Left lung (tissue), 10 donors: ENCODE measurements around the gene DPP9. TPM values are rescaled to one million over a fixed set of nuclear protein-coding genes. Genes with fewer than 3 reads are reported as not detected.
A peak's percentile ranks its signal among the peaks of the same experiment; 100 is the strongest.
"Not testable (repeated sequence)": the region's sequence is repeated elsewhere in the genome, so short reads cannot be mapped to it uniquely, and the experiment has no call there.

Experiments
- ATAC-seq: fragments of 200-7000 bp; cut with Tn5 transposase; one replicate; pipeline ENCODE4 v1.9.1; 2020; ENCODE audit warnings: moderate library complexity
- DNase-seq, 4 donors: peaks; one replicate each; pipeline ENCODE4 v3.0.0-alpha.2; 2013 to 2020
- H3K27ac ChIP-seq, 2 donors: fragments of 200-600 bp; sonication (generic) in 1 of 2; one replicate each; pipeline versions ENCODE4 v1.5.0 to v1.8.0; 2020 to 2021
- H3K27me3 ChIP-seq, 2 donors: fragments of 200-600 bp; sonication (generic) in 1 of 2; one replicate each; pipeline versions ENCODE4 v1.5.0 to v1.8.0; 2020 to 2021
- H3K36me3 ChIP-seq, 2 donors: fragments of 200-600 bp; sonication (generic) in 1 of 2; one replicate each; pipeline versions ENCODE4 v1.5.0 to v1.8.0; 2020 to 2021
- H3K4me1 ChIP-seq, 2 donors: fragments of 200-600 bp; one replicate each; pipeline ENCODE4 v1.8.0; 2021
- H3K4me3 ChIP-seq, 2 donors: fragments of 200-600 bp; sonication (generic) in 1 of 2; one replicate each; pipeline versions ENCODE4 v1.5.0 to v1.8.0; 2020 to 2021; ENCODE audit warnings: mild to moderate bottlenecking in 1 of 2
- H3K9me3 ChIP-seq, 2 donors: fragments of 200-600 bp; sonication (generic) in 1 of 2; one replicate each; pipeline versions ENCODE4 v1.5.0 to v1.8.0; 2020 to 2021
- intact Hi-C, 2 donors: fragments of 100-400 bp; cut with DNase I; formaldehyde crosslinking; loops; one replicate each; pipeline versions ENCODE4 v1.11.2 to v1.14.2; 2022
- polyA plus RNA-seq, 6 donors: library from polyadenylated mRNA; unstranded; fragments of 120-200 nt; gene quantifications; one replicate each; pipeline ENCODE4 v1.2.1, GENCODE V29; 2013; ENCODE audit not compliant: insufficient read length in 6 of 6
- total RNA-seq, 2 donors: library from RNA; stranded (reverse); fragmentation: NEBNext Ultra II Directional; extraction: Animal tissue kit (Norgen Biotek cat#: 25700); gene quantifications; one replicate each; pipeline ENCODE4 v1.2.1, GENCODE V29; 2021
- TF ChIP-seq, protein P1 (sequence below), 2 donors: fragments of 200-600 bp; sonication (generic) in 1 of 2; IDR thresholded peaks; one replicate each; pipeline versions ENCODE4 v1.5.0 to v1.8.0; 2021; ENCODE audit warnings: antibody characterized with exemption in 2 of 2
- donor health status: DM: no; HTN: yes; CAD: no.
- donor health status: DM: no; HTN: no; CAD: no.

DPP9 gene
- total and polyA plus RNA-seq, 8 donors: 25.2 to 95.5 (median 31.3) TPM

- no peaks in the 10 kb centered on the region for H3K9me3 ChIP-seq
- no peak overlapping the region for H3K4me3 ChIP-seq
- ATAC-seq: no peak
- H3K36me3 ChIP-seq: peaks cover 0 to 97% of the 10 kb centered on the region in 2 donors
- no peaks in the 10 kb centered on the region for H3K27me3 ChIP-seq
- H3K27ac ChIP-seq: no peak overlapping the region
- H3K4me1 ChIP-seq: no peaks in the 10 kb centered on the region
- TF ChIP-seq, protein P1, sequence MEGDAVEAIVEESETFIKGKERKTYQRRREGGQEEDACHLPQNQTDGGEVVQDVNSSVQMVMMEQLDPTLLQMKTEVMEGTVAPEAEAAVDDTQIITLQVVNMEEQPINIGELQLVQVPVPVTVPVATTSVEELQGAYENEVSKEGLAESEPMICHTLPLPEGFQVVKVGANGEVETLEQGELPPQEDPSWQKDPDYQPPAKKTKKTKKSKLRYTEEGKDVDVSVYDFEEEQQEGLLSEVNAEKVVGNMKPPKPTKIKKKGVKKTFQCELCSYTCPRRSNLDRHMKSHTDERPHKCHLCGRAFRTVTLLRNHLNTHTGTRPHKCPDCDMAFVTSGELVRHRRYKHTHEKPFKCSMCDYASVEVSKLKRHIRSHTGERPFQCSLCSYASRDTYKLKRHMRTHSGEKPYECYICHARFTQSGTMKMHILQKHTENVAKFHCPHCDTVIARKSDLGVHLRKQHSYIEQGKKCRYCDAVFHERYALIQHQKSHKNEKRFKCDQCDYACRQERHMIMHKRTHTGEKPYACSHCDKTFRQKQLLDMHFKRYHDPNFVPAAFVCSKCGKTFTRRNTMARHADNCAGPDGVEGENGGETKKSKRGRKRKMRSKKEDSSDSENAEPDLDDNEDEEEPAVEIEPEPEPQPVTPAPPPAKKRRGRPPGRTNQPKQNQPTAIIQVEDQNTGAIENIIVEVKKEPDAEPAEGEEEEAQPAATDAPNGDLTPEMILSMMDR (IDR thresholded peaks at IDR 0.05): no peak
- no peak for DNase-seq
- intact Hi-C loops: no loop called here
Measured at GRCh38 chr19:4682417-4683200, 41.0 kb downstream of the DPP9 start.

- peaks cover 0 to 97% of the 10 kb centered on the region in 2 donors for H3K36me3 ChIP-seq
- DNase-seq, H3K9me3 ChIP-seq, ATAC-seq, intact Hi-C loops, H3K4me3 ChIP-seq, H3K27ac ChIP-seq, H3K4me1 ChIP-seq, H3K27me3 ChIP-seq: not testable (repeated sequence)
Measured at GRCh38 chr19:4680021-4680420, 43.6 kb downstream of the DPP9 start.

- H3K36me3 ChIP-seq: peaks cover 0 to 93% of the 10 kb centered on the region in 2 donors
- H3K4me1 ChIP-seq: no peaks in the 10 kb centered on the region
- H3K4me3 ChIP-seq: no peak overlapping the region
- H3K27me3 ChIP-seq: no peaks in the 10 kb centered on the region
- no peak overlapping the region for H3K27ac ChIP-seq
- intact Hi-C loops: no loop called here
- TF ChIP-seq, protein P1 (IDR thresholded peaks at IDR 0.05): no peak
- DNase-seq (no peak), ATAC-seq (no peak)
- H3K9me3 ChIP-seq: no peaks in the 10 kb centered on the region
Measured at GRCh38 chr19:4678881-4679790, 44.5 kb downstream of the DPP9 start.

DNA sequence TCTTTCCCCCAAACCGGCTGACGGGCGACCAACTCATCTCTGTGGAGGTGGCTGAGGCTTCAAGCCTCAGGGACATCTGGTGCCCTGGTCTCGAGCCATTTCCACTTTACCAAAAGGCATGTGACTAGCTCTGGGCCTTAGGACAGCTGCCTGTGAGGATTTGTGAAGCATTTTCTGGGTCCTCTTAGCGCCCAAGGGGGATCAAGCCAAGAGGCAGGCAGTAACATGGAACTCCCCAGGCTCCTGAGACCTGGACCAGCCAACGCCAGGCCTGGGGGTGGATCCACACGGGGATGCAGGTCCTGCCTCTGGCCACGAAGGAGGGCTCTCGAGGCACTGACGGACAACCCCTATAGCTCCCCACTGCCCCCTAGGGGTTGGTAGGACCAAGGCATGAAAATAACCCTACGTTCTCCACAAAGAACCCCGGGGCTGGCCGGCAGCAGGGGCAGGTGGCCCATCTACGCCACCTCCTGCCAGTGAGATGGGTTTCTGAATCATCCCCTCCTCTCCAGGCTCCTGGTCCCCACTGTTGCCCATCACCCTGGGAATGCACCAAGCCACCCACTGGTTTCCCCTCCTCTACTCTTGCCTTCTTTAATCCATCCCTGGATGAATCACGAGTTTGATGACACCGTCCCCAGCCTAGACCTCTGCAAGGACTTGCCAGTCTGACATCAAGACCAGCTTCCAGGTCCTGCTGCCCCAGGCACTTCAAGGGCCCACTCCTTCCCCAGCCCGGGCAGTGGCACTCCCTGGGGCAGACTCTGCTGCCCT, 46.5 kb downstream of the DPP9 start:
- no peaks in the 10 kb centered on the region for H3K27me3 ChIP-seq
- H3K9me3 ChIP-seq: no peaks in the 10 kb centered on the region
- DNase-seq (no peak), ATAC-seq (peak; percentile 61)
- H3K4me3 ChIP-seq: no peak overlapping the region
- TF ChIP-seq, protein P1 (IDR thresholded peaks at IDR 0.05): peak in 1 of 2 donors; percentile 33
- H3K27ac ChIP-seq: peak overlapping the region in 1 of 2 donors; percentile 37
- no peaks in the 10 kb centered on the region for H3K4me1 ChIP-seq
- intact Hi-C loops: no loop called here
- peaks cover 0 to 73% of the 10 kb centered on the region in 2 donors for H3K36me3 ChIP-seq

DNA sequence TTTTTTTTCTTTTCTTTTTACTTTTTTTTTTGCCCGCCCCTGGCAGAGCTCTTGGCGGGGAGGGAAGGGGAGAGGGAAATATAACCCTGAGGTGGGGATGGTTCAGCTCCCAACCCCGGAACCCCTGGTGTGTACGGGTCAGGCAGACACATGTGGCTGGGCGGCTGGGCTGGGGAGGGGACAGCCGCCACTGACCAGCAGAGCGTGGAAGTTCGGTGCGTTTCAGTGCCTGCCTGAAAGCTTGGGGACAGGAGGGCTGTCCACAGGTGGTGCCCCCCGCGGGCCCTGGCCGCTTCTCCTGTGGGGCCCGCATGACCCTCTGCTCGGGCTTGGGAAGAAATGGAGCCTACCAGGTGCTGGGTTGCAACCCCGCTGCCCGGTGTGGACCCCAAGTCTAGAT, 48.3 kb downstream of the DPP9 start:
- ATAC-seq: no peak
- intact Hi-C loops: no loop called here
- peaks cover 0 to 55% of the 10 kb centered on the region in 2 donors for H3K36me3 ChIP-seq

More for the DNA sequence above, 48.3 kb downstream of the DPP9 start:
- Histone ChIP-seq H3K27me3 (no peaks in the 10 kb centered on the region), H3K4me3 (no peak overlapping the region), H3K9me3 (no peaks in the 10 kb centered on the region), H3K27ac (no peak overlapping the region), H3K4me1 (peaks cover 0 to 3% of the 10 kb centered on the region in 2 donors)
- TF ChIP-seq, protein P1 (IDR thresholded peaks at IDR 0.05): no peak
- no peak for DNase-seq
